ENCODE measurements around the gene GPRASP3. TPM values are rescaled to one million over a fixed set of nuclear protein-coding genes. Genes with fewer than 3 reads are reported as not detected.

The GPRASP3 gene
- total and polyA plus RNA-seq, 4 donors: 0.47 to 3.5 (median 1.9) TPM

GRCh38 chrX:102767287-102767686 is 46.7 kb downstream of the GPRASP3 start:
- H3K36me3 ChIP-seq (ENCODE audit: control insufficient read depth in 4 of 4, insufficient read depth in 3 of 4, low read depth in 1 of 4, low read length in 3 of 4): no peaks in the 10 kb centered on the region
- no peak overlapping the region for H3K9ac ChIP-seq (ENCODE audit: low read depth in 1 of 2, low read length in 2 of 2)
- peaks cover 0 to 6% (median 2%) of the 10 kb centered on the region in 4 donors for H3K4me1 ChIP-seq (ENCODE audit: control insufficient read depth in 4 of 4, insufficient read depth in 4 of 4, low read length in 3 of 4)
- DNase-seq (ENCODE audit: low spot score): no peak
- H3K4me3 ChIP-seq (ENCODE audit: low read depth in 1 of 3, low read length in 3 of 3): no peak overlapping the region
- no peaks in the 10 kb centered on the region for H3K9me3 ChIP-seq (ENCODE audit: control insufficient read depth in 4 of 4, low read length in 3 of 4)
- H3K27ac ChIP-seq (ENCODE audit: low read depth in 1 of 2, low read length in 2 of 2): no peak overlapping the region
- no peaks in the 10 kb centered on the region for H3K27me3 ChIP-seq (ENCODE audit: control insufficient read depth in 4 of 4, insufficient read depth in 4 of 4, low read length in 3 of 4)
- no peak for TF ChIP-seq CTCF (IDR thresholded peaks at IDR 0.05; ENCODE audit: low read depth, low read length, missing input control)
- no peak for TF ChIP-seq FOXA2 (IDR thresholded peaks at IDR 0.05)
- no peak for TF ChIP-seq HNF4G (IDR thresholded peaks at IDR 0.05)
- no peak for TF ChIP-seq RXRA (IDR thresholded peaks at IDR 0.05)
- WGBS: 93% methylated on average over 1 of the region's 1 CpG

GRCh38 chrX:102768987-102769761 is 48.6 kb downstream of the GPRASP3 start:
- peak; percentile 86 for DNase-seq (ENCODE audit: low spot score)
- H3K27me3 ChIP-seq (ENCODE audit: control insufficient read depth in 4 of 4, insufficient read depth in 4 of 4, low read length in 3 of 4): no peaks in the 10 kb centered on the region
- H3K4me1 ChIP-seq (ENCODE audit: control insufficient read depth in 4 of 4, insufficient read depth in 4 of 4, low read length in 3 of 4): peaks cover 0 to 6% (median 2%) of the 10 kb centered on the region in 4 donors
- under 1% methylated on average over 22 of the region's 22 CpGs for WGBS
- H3K36me3 ChIP-seq (ENCODE audit: control insufficient read depth in 4 of 4, insufficient read depth in 3 of 4, low read depth in 1 of 4, low read length in 3 of 4): no peaks in the 10 kb centered on the region
- TF ChIP-seq REST (IDR thresholded peaks at IDR 0.05) (no peak), EGR1 (IDR thresholded peaks at IDR 0.05; ENCODE audit: low read depth in 2 of 2) (no peak), ATF3 (IDR thresholded peaks at IDR 0.05) (no peak), SP1 (IDR thresholded peaks at IDR 0.05) (no peak), NR2F2 (IDR thresholded peaks at IDR 0.05) (no peak), YY1 (IDR thresholded peaks at IDR 0.05) (peak; percentile 29), RAD21 (IDR thresholded peaks at IDR 0.05) (no peak), FOXA2 (IDR thresholded peaks at IDR 0.05) (no peak), MAX (IDR thresholded peaks at IDR 0.05) (peak; percentile 61), ZBTB33 (IDR thresholded peaks at IDR 0.05) (no peak), GABPA (IDR thresholded peaks at IDR 0.05 in 1 of 2, conservative IDR thresholded peaks at IDR 0.05 in 1 of 2) (no peak), HNF4A (conservative IDR thresholded peaks at IDR 0.05) (no peak), RXRA (IDR thresholded peaks at IDR 0.05) (no peak), JUND (IDR thresholded peaks at IDR 0.05) (no peak)
- H3K4me3 ChIP-seq (ENCODE audit: low read depth in 1 of 3, low read length in 3 of 3): peak overlapping the region; percentile 67 to 88 (median 88)
- H3K27ac ChIP-seq (ENCODE audit: low read depth in 1 of 2, low read length in 2 of 2): peak overlapping the region in 1 of 2 donors; percentile 7
- H3K9me3 ChIP-seq (ENCODE audit: control insufficient read depth in 4 of 4, low read length in 3 of 4): no peaks in the 10 kb centered on the region
- H3K9ac ChIP-seq (ENCODE audit: low read depth in 1 of 2, low read length in 2 of 2): peak overlapping the region; percentile 92 to 94

All from liver (tissue), 9 donors.